Astrocyte (in vitro differentiated cells and primary cell): Measurements from ENCODE around the gene ZFP42. TPM values are rescaled to one million over a fixed set of nuclear protein-coding genes. Genes with fewer than 3 reads are reported as not detected.
A peak's percentile ranks its signal among the peaks of the same experiment; 100 is the strongest.

Experiments used
- DNase-seq: peaks from one replicate; pipeline ENCODE4 v3.0.0-alpha.2; 2010; ENCODE audit warnings: low read depth
- FAIRE-seq: peaks from 2 replicates; lab custom pipeline; 2011; peaks lifted over from hg19 to GRCh38; lab: Jason Lieb, UNC
- H2AFZ ChIP-seq: 2 replicates; pipeline ENCODE4 v1.6.0; 2012; ENCODE audit warnings: low read depth, low read length, inconsistent platforms
- H3K27ac ChIP-seq: 2 replicates; pipeline ENCODE4 v1.5.1; 2011; ENCODE audit warnings: low read depth, low read length, inconsistent platforms
- H3K27me3 ChIP-seq: 2 replicates; pipeline ENCODE4 v1.6.0; 2011; ENCODE audit warnings: low read length, inconsistent platforms; ENCODE audit not compliant: insufficient read depth
- H3K36me3 ChIP-seq: 2 replicates; pipeline ENCODE4 v1.5.1; 2011; ENCODE audit warnings: low read length, inconsistent platforms; ENCODE audit not compliant: insufficient read depth
- H3K4me1 ChIP-seq: 2 replicates; pipeline ENCODE4 v1.5.1; 2011; ENCODE audit warnings: low read length, inconsistent platforms; ENCODE audit not compliant: insufficient read depth
- H3K4me2 ChIP-seq: 2 replicates; pipeline ENCODE4 v1.6.0; 2012; ENCODE audit warnings: low read length, inconsistent platforms
- H3K4me3 ChIP-seq: 2 replicates; pipeline ENCODE4 v1.5.1; 2011; ENCODE audit warnings: low read depth, mild to moderate bottlenecking, low read length, inconsistent platforms; ENCODE audit not compliant: insufficient read depth
- H3K79me2 ChIP-seq: 2 replicates; pipeline ENCODE4 v1.6.0; 2012; ENCODE audit warnings: mild to moderate bottlenecking, low read length, inconsistent platforms; ENCODE audit not compliant: insufficient read depth
- H3K9ac ChIP-seq: 2 replicates; pipeline ENCODE4 v1.6.0; 2012; ENCODE audit warnings: mild to moderate bottlenecking, low read length, inconsistent platforms
- H3K9me3 ChIP-seq: 2 replicates; pipeline ENCODE4 v1.5.1; 2012; ENCODE audit warnings: low read depth, mild to moderate bottlenecking, low read length, inconsistent platforms; ENCODE audit not compliant: insufficient read depth
- H4K20me1 ChIP-seq: 2 replicates; pipeline ENCODE4 v1.6.0; 2012; ENCODE audit warnings: low read length, inconsistent platforms; ENCODE audit not compliant: insufficient read depth
- H3K27ac Mint-ChIP-seq: one replicate; pipeline ENCODE4 v1.8.0; 2021; ENCODE audit warnings: mild to moderate bottlenecking, mixed read lengths; ENCODE audit not compliant: unreplicated experiment
- H3K27me3 Mint-ChIP-seq: one replicate; pipeline ENCODE4 v1.8.0; 2021; ENCODE audit warnings: low read depth, mixed read lengths; ENCODE audit not compliant: unreplicated experiment
- H3K36me3 Mint-ChIP-seq: one replicate; pipeline ENCODE4 v1.8.0; 2021; ENCODE audit warnings: low read depth, mixed read lengths; ENCODE audit not compliant: unreplicated experiment
- H3K4me1 Mint-ChIP-seq: one replicate; pipeline ENCODE4 v1.8.0; 2021; ENCODE audit warnings: low read depth, mixed read lengths; ENCODE audit not compliant: unreplicated experiment
- H3K4me3 Mint-ChIP-seq: one replicate; pipeline ENCODE4 v1.8.0; 2021; ENCODE audit warnings: mild to moderate bottlenecking, moderate library complexity, mixed read lengths; ENCODE audit not compliant: unreplicated experiment
- H3K9me3 Mint-ChIP-seq: one replicate; pipeline ENCODE4 v1.8.0; 2021; ENCODE audit warnings: mild to moderate bottlenecking, mixed read lengths; ENCODE audit not compliant: unreplicated experiment
- EZH2 ChIP-seq: IDR thresholded peaks from 2 replicates; pipeline ENCODE4 v1.6.1; 2012; ENCODE audit warnings: mild to moderate bottlenecking, low read length, inconsistent platforms; ENCODE audit not compliant: insufficient read depth
- total RNA-seq: library from RNA; stranded (reverse); gene quantifications from 2 replicates; pipeline ENCODE4 v1.2.1, GENCODE V29; 2021
- TF ChIP-seq, protein P1 (sequence below): IDR thresholded peaks from 2 replicates; pipeline ENCODE4 v1.5.1; 2011; ENCODE audit warnings: low read depth, mild to moderate bottlenecking, inconsistent platforms, low read length, moderate library complexity; ENCODE audit not compliant: insufficient read depth

ZFP42 gene
- total RNA-seq, 1 donor from 2014 or later, result 4.5 TPM

DNA sequence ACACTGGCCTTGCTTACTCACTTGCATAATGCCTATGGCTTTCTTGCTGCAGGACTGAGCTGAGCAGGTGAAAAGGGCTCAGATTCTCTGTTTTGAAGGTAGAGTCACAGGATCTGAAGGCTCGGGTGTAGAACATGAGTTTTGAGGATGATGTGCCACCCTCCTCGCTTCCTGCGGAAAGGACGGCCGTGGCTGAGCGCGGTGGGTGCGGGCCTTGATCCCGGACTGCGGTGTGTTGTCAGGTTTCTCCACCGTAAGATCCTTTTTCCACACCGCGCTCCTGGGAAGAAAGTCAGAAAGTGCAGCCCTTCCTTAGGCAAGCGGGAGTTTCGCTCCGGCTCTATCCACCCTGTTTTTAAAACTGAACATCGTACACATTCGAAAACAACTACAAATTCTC, 36.2 kb downstream of the ZFP42 start:
- Mint-ChIP-seq H3K27ac (no peak overlapping the region), H3K9me3 (peaks cover 3% of the 10 kb centered on the region), H3K36me3 (no peaks in the 10 kb centered on the region), H3K4me3 (no peak overlapping the region), H3K27me3 (peaks cover 20% of the 10 kb centered on the region), H3K4me1 (no peaks in the 10 kb centered on the region)
- no peaks in the 10 kb centered on the region for H3K9me3 ChIP-seq
- FAIRE-seq (no peak), DNase-seq (no peak)
- peak overlapping the region; percentile 29 for H3K4me2 ChIP-seq
- no peaks in the 10 kb centered on the region for H3K4me1 ChIP-seq
- no peak overlapping the region for H3K9ac ChIP-seq
- peak overlapping the region; percentile 66 for H2AFZ ChIP-seq
- TF ChIP-seq EZH2, result no peak
- TF ChIP-seq, protein P1, sequence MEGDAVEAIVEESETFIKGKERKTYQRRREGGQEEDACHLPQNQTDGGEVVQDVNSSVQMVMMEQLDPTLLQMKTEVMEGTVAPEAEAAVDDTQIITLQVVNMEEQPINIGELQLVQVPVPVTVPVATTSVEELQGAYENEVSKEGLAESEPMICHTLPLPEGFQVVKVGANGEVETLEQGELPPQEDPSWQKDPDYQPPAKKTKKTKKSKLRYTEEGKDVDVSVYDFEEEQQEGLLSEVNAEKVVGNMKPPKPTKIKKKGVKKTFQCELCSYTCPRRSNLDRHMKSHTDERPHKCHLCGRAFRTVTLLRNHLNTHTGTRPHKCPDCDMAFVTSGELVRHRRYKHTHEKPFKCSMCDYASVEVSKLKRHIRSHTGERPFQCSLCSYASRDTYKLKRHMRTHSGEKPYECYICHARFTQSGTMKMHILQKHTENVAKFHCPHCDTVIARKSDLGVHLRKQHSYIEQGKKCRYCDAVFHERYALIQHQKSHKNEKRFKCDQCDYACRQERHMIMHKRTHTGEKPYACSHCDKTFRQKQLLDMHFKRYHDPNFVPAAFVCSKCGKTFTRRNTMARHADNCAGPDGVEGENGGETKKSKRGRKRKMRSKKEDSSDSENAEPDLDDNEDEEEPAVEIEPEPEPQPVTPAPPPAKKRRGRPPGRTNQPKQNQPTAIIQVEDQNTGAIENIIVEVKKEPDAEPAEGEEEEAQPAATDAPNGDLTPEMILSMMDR, result no peak
- H3K27ac ChIP-seq, result no peak overlapping the region
- no peaks in the 10 kb centered on the region for H3K79me2 ChIP-seq
- no peaks in the 10 kb centered on the region for H4K20me1 ChIP-seq
- H3K4me3 ChIP-seq, result no peak overlapping the region
- H3K27me3 ChIP-seq, result no peaks in the 10 kb centered on the region
- no peaks in the 10 kb centered on the region for H3K36me3 ChIP-seq

DNA sequence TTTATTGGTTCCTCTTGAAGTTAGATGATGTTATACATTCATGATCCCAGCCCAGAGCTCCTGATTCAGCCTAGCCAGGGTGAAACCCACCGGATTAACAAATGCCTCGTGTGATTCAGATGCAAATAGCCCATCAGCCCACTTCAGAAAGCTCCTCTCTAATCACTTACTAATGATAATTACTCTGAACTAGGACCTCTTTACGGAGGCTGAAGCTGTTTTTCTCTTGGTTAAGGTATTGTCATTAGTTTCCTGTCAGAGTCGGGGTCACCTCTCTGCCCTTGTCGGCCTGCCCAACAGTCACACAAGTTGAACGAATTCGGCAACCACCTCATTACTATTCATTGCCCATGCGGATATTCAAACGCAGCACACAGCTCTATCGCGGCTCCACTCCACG, 36.6 kb downstream of the ZFP42 start:
- H3K9ac ChIP-seq, result no peak overlapping the region
- Mint-ChIP-seq H3K36me3 (no peaks in the 10 kb centered on the region), H3K27me3 (peaks cover 20% of the 10 kb centered on the region), H3K4me1 (no peaks in the 10 kb centered on the region), H3K4me3 (no peak overlapping the region), H3K27ac (no peak overlapping the region), H3K9me3 (peaks cover 3% of the 10 kb centered on the region)
- peak overlapping the region; percentile 29 for H3K4me2 ChIP-seq
- H3K4me3 ChIP-seq, result no peak overlapping the region
- no peaks in the 10 kb centered on the region for H4K20me1 ChIP-seq
- H3K9me3 ChIP-seq, result no peaks in the 10 kb centered on the region
- TF ChIP-seq EZH2, result no peak
- TF ChIP-seq, protein P1, result no peak
- no peaks in the 10 kb centered on the region for H3K27me3 ChIP-seq
- no peaks in the 10 kb centered on the region for H3K79me2 ChIP-seq
- DNase-seq (no peak), FAIRE-seq (no peak)
- no peaks in the 10 kb centered on the region for H3K36me3 ChIP-seq
- peak overlapping the region; percentile 66 for H2AFZ ChIP-seq
- no peaks in the 10 kb centered on the region for H3K4me1 ChIP-seq
- no peak overlapping the region for H3K27ac ChIP-seq

DNA sequence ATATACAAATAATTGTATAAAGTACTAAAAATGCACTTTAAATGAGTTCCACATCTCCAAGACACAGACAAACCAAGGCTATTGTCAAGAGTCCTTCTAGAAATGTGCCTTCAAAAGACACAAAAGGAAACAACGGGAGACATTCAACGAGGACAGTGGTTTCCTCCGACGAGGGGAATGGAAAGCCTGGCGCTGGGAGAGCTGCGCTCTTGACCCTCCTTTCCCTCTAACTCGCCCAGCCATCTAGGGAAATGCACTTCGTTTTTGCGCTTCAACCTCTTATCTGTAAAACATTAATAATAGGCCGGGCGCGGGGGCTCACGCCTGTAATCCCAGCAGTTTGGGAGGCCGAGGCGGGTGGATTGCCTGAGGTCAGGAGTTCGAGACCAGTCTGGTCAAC, 37.0 kb downstream of the ZFP42 start:
- Histone ChIP-seq H3K4me3 (no peak overlapping the region), H3K4me1 (no peaks in the 10 kb centered on the region), H3K27ac (no peak overlapping the region), H4K20me1 (no peaks in the 10 kb centered on the region), H3K27me3 (no peaks in the 10 kb centered on the region), H3K9me3 (no peaks in the 10 kb centered on the region), H3K79me2 (no peaks in the 10 kb centered on the region), H3K36me3 (no peaks in the 10 kb centered on the region), H2AFZ (peak overlapping the region; percentile 66), H3K9ac (no peak overlapping the region), H3K4me2 (peak overlapping the region; percentile 29)
- no peak for TF ChIP-seq EZH2
- TF ChIP-seq, protein P1, result no peak
- FAIRE-seq (no peak), DNase-seq (no peak)
- Mint-ChIP-seq H3K27me3 (peaks cover 20% of the 10 kb centered on the region), H3K27ac (no peak overlapping the region), H3K9me3 (peaks cover 3% of the 10 kb centered on the region), H3K4me3 (no peak overlapping the region), H3K4me1 (no peaks in the 10 kb centered on the region), H3K36me3 (no peaks in the 10 kb centered on the region)
